Regular cardiac myocyte (primary cell): ENCODE data around the gene ANAPC1. TPM values are rescaled to one million over a fixed set of nuclear protein-coding genes. Genes with fewer than 3 reads are reported as not detected.

Experiments
- total RNA-seq: library from RNA; depleted of rRNA; stranded (reverse); fragments of >200 nt; gene quantifications from 2 replicates; pipeline ENCODE4 v1.2.3, GENCODE V29; 2014

ANAPC1 gene, protein sequence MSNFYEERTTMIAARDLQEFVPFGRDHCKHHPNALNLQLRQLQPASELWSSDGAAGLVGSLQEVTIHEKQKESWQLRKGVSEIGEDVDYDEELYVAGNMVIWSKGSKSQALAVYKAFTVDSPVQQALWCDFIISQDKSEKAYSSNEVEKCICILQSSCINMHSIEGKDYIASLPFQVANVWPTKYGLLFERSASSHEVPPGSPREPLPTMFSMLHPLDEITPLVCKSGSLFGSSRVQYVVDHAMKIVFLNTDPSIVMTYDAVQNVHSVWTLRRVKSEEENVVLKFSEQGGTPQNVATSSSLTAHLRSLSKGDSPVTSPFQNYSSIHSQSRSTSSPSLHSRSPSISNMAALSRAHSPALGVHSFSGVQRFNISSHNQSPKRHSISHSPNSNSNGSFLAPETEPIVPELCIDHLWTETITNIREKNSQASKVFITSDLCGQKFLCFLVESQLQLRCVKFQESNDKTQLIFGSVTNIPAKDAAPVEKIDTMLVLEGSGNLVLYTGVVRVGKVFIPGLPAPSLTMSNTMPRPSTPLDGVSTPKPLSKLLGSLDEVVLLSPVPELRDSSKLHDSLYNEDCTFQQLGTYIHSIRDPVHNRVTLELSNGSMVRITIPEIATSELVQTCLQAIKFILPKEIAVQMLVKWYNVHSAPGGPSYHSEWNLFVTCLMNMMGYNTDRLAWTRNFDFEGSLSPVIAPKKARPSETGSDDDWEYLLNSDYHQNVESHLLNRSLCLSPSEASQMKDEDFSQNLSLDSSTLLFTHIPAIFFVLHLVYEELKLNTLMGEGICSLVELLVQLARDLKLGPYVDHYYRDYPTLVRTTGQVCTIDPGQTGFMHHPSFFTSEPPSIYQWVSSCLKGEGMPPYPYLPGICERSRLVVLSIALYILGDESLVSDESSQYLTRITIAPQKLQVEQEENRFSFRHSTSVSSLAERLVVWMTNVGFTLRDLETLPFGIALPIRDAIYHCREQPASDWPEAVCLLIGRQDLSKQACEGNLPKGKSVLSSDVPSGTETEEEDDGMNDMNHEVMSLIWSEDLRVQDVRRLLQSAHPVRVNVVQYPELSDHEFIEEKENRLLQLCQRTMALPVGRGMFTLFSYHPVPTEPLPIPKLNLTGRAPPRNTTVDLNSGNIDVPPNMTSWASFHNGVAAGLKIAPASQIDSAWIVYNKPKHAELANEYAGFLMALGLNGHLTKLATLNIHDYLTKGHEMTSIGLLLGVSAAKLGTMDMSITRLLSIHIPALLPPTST (N-terminal part only)
- total RNA-seq, result 54.3 and 58.9 TPM in 2 replicates

DNA sequence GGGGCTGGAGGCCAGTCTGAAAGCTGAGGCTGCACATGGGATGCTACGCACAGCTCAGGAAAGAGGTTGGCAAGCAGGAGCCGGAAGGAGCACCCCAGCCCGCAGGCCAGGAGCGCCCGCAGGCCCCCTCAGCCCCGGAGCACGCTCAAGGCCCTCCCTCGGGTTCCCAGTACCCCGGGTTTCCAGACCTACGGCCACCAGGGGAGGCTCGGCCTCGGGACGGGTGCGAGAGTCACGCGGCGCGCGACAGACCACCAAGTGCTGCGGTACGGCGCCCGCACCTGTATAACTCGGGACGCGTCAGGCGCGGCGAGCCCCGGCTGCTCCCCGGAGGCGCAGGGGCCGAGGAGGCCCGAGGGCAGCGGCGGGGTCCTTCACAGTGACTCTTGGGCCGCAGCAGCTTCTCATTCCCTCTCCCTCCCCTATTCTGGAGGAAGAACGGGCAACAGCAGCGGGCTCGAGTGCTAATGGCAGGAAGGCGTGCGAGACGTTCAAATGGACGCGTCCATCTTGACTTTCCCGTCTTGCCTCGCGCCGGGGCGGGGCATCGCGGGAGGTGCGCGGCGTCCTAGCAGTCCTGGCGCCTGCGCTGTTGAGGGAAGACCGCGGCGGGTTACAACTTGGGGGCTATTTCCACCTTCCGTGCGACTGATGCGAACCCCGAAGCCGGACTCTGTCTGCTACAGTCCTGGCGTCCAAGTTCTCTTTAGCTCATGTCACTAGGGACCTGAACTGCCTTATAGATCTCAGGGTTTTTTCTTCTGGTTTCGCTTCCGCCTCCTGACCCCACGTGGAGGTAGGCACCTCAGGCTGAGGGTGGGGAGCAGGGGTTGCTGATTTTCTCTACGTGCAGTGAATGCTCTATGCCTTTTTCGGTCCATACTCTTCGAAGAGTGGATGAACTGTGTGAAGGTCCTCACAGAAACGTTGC lies at the start of gene ANAPC1:
ANAPC1 (minus strand) TSS at position 533 of the 931 bp plus-strand sequence. CDS start 3,368 bp downstream, outside the sequence.

GRCh38 chr2:111897924-111898702 lies 14.1 kb upstream of the ANAPC1 start, which contains the start of gene MERTK:
TSS of gene MERTK (plus strand) at chr2:111898607. CDS start at chr2:111898736, 129 bp downstream.

Other genes starting within 250 kb of the ANAPC1 start
- 0.19 and 1.7 TPM in 2 replicates for gene MERTK, start 14.4 kb upstream of the ANAPC1 start, total RNA-seq
- 45.2 and 53.0 TPM in 2 replicates for gene TMEM87B, start 171.1 kb upstream of the ANAPC1 start, total RNA-seq